HepG2 (cell line): ENCODE data around the gene ABHD1. TPM values are rescaled to one million over a fixed set of nuclear protein-coding genes. Genes with fewer than 3 reads are reported as not detected.

Experiments used
- ADNP ChIP-seq: sonication (generic); formaldehyde crosslinking; IDR thresholded peaks from 2 replicates; pipeline ENCODE4 v1.4.0; 2020; ENCODE audit warnings: missing genetic modification reagents
- CEBPB ChIP-seq: IDR thresholded peaks from 2 replicates; pipeline ENCODE4 v1.6.1; 2011; ENCODE audit warnings: low read depth, low read length, improper control_type of control experiment, borderline replicate concordance
- HNRNPLL ChIP-seq: fragments of 200-400 bp; formaldehyde crosslinking; IDR thresholded peaks from 2 replicates; pipeline ENCODE4 v1.6.1; 2017; ENCODE audit warnings: mild to moderate bottlenecking, low read depth, low read length; ENCODE audit not compliant: poor library complexity, severe bottlenecking
- HOMEZ ChIP-seq: IDR thresholded peaks from 2 replicates; pipeline ENCODE4 v1.6.1; 2016; ENCODE audit warnings: low read depth
- NFRKB ChIP-seq: fragments of 450-650 bp; IDR thresholded peaks from 2 replicates; pipeline ENCODE4 v1.6.1; 2017
- PHF5A ChIP-seq: IDR thresholded peaks from one replicate; pipeline ENCODE4 v1.6.1; 2018; ENCODE audit warnings: low read depth, missing genetic modification reagents; ENCODE audit not compliant: unreplicated experiment
- XRCC5 ChIP-seq: fragments of 200-400 bp; formaldehyde crosslinking; optimal IDR thresholded peaks from 2 replicates; pipeline ENCODE3; 2017; ENCODE audit warnings: mild to moderate bottlenecking, low read length
- ZHX1 ChIP-seq: sonication (generic); formaldehyde crosslinking; IDR thresholded peaks from 2 replicates; pipeline ENCODE4 v1.8.1; 2022; ENCODE audit warnings: low read depth, mild to moderate bottlenecking, missing genetic modification reagents
- ZNF318 ChIP-seq: sonication (generic); formaldehyde crosslinking; IDR thresholded peaks from 2 replicates; pipeline ENCODE4 v1.4.0; 2020; ENCODE audit warnings: mild to moderate bottlenecking, missing genetic modification reagents
- ZNF513 ChIP-seq: sonication (generic); formaldehyde crosslinking; conservative IDR thresholded peaks from 2 replicates; pipeline ENCODE4 v1.5.0; 2020; ENCODE audit warnings: missing genetic modification reagents
- ZNF563 ChIP-seq: sonication (generic); formaldehyde crosslinking; IDR thresholded peaks from 2 replicates; pipeline ENCODE4 v1.8.0; 2022; ENCODE audit warnings: mild to moderate bottlenecking, moderate library complexity, missing genetic modification reagents
- ZNF564 ChIP-seq: sonication (generic); formaldehyde crosslinking; IDR thresholded peaks from 2 replicates; pipeline ENCODE4 v1.8.1; 2023; ENCODE audit warnings: mild to moderate bottlenecking, missing genetic modification reagents
- polyA plus RNA-seq, 8 experiments: library from polyadenylated mRNA; depleted of rRNA in 3 of 8; stranded (reverse) in 7 of 8; unstranded in 1 of 8; fragments of >200 nt; fragmentation: Illumina TruSeq in 4 of 8; extraction: Trizol in 4 of 8; gene quantifications; 2 replicates each; pipeline versions ENCODE4 v1.2.1 to v1.2.3, GENCODE V29; 2011 to 2016; ENCODE audit warnings: low read depth in 4 of 8, missing spikeins in 1 of 8, mixed read lengths in 1 of 8; ENCODE audit not compliant: insufficient read depth in 1 of 8
- total RNA-seq, 5 experiments: library from RNA; depleted of rRNA; stranded (reverse); fragments of >200 nt; fragmentation: Illumina TruSeq; extraction: Trizol; gene quantifications; 2 replicates each; pipeline ENCODE4 v1.2.3, GENCODE V29; 2016; ENCODE audit warnings: low read depth in 1 of 5

ABHD1 gene
- total and polyA plus RNA-seq, 2 of the 13 experiments (the other 11 are each of a cell fraction or from before 2014, with no cell fraction given), result 0.04 to 0.81 TPM

- TF ChIP-seq HOMEZ, result 0 out of 2 replicates have a peak, but pooled peaks have one; percentile 11
- TF ChIP-seq XRCC5, result no peak
- TF ChIP-seq ADNP, result 0 out of 2 replicates have a peak, but pooled peaks have one; percentile 39
- TF ChIP-seq ZNF564 (CRISPR knock-in tag), result no peak
- TF ChIP-seq HNRNPLL, result no peak
- TF ChIP-seq ZHX1 (CRISPR knock-in tag), result 0 out of 2 replicates have a peak, but pooled peaks have one; percentile 17
- TF ChIP-seq PHF5A (CRISPR knock-in tag), result no peak
- 0 out of 2 replicates have a peak, but pooled peaks have one; percentile 14 for TF ChIP-seq ZNF563
- TF ChIP-seq ZNF513 (CRISPR knock-in tag), result no peak
- no peak for TF ChIP-seq CEBPB
- TF ChIP-seq NFRKB, result no peak
- peak; percentile 96; the same call in 1 of the 2 replicates for TF ChIP-seq ZNF318
These were observed 11.3 kb downstream of the ABHD1 start (continued) for GRCh38 chr2:27134781-27135477.
